K562 (cell line): ENCODE results near the gene TMEM14C.

ENCODE experiments used
- CTCF ChIP-seq, 3 experiments: IDR thresholded peaks in 2 of 3; conservative IDR thresholded peaks in 1 of 3; 2 replicates each; pipeline ENCODE4 v1.5.1; 2011 to 2012; ENCODE audit warnings: low read length in 3 of 3, mild to moderate bottlenecking in 3 of 3, control low read depth in 2 of 3, improper control_type of control experiment in 1 of 3, inconsistent platforms in 1 of 3, low read depth in 1 of 3, mixed read lengths in 1 of 3, moderate library complexity in 1 of 3; ENCODE audit not compliant: insufficient read depth in 2 of 3
- EZH2 ChIP-seq: IDR thresholded peaks from 2 replicates; pipeline ENCODE4 v1.6.1; 2012; ENCODE audit warnings: low read depth, mild to moderate bottlenecking, inconsistent platforms, low read length, borderline replicate concordance
- POLR2H ChIP-seq: IDR thresholded peaks from 2 replicates; pipeline ENCODE4 v1.6.1; 2016; ENCODE audit warnings: missing genetic modification characterization, low read depth, mild to moderate bottlenecking, control low read depth, missing compliant biosample characterization, moderate library complexity
- USF1 ChIP-seq: sonication (generic); formaldehyde crosslinking; IDR thresholded peaks from 2 replicates; pipeline ENCODE4 v1.9.0; 2022; ENCODE audit warnings: mild to moderate bottlenecking, missing genetic modification reagents
- ZBTB8A ChIP-seq: fragments of 450-650 bp; IDR thresholded peaks from 2 replicates; pipeline ENCODE4 v1.6.1; 2018; ENCODE audit warnings: mild to moderate bottlenecking, moderate library complexity; ENCODE audit not compliant: partially characterized antibody

DNA sequence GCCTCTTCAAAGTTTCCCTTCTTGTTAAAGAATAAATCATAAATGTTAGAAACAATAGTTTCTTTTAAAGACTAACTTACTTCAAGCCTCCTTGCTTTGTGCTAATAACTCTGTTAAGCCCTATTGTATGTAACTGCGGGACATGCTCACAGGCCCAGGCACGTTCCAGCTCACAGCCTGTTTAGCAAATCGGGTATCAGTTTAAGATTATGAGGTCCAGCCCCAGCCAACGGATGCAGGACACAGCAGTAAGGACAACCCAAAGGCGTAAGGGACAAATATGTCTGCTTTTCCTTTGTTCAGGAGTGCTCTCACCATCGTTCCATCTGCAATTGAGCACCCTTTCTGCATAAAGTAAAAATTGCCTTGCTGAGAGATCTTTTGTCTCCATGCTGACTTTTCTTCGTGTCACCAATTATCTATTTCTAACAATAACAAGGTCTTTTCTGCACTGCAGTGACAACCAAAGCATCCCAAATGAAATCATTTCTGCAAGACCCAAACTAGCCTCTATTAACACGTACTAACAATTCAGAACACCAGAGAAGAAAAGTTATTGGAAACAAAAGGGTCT, 29.8 kb upstream of the TMEM14C start:
- TF ChIP-seq POLR2H (tag) (no peak), CTCF (IDR thresholded peaks at IDR 0.05 in 2 of 3, conservative IDR thresholded peaks at IDR 0.05 in 1 of 3; ENCODE audit: insufficient read depth in 2 of 3, low read depth in 1 of 3, low read length in 3 of 3) (no peak), ZBTB8A (no peak), USF1 (no peak), EZH2 (no peak)
